8988T (cell line): ENCODE data around the gene GID8.

Source experiments
- DNase-seq: peaks from one replicate; pipeline ENCODE4 v3.0.0; 2011

GID8 gene

DNA sequence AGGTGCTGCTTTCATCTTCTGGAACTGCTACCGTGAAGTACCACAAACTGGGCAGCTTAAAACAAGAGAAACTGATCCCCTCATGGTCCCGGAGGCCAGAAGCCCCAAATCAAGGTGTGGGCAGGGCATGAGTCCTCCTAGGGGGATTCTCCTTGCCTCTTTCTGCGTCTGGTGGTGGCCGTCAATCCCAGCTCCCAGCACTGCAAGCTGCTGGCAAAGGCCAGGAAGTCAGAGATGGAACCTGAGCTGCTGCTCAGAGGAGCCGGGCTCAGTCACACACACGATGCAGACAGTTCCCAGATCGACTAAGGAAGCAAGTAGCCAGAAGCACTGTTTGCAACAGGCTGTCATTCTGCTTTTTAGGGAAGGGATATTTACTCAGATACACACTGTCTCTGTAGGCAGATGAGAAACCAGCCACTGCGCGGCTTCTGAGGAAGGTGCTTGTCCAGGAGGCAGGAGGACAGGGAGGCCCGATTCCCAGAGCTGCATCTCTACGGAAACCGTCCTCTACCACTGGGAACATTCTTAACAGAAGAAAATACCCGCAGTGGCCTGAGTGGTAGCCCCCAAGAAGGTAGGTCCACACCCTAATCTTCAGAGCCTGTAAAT, 53.4 kb downstream of the GID8 start:
- DNase-seq: no peak

GRCh38 chr20:62991863-62992262, 53.9 kb downstream of the GID8 start:
- DNase-seq: no peak

DNA sequence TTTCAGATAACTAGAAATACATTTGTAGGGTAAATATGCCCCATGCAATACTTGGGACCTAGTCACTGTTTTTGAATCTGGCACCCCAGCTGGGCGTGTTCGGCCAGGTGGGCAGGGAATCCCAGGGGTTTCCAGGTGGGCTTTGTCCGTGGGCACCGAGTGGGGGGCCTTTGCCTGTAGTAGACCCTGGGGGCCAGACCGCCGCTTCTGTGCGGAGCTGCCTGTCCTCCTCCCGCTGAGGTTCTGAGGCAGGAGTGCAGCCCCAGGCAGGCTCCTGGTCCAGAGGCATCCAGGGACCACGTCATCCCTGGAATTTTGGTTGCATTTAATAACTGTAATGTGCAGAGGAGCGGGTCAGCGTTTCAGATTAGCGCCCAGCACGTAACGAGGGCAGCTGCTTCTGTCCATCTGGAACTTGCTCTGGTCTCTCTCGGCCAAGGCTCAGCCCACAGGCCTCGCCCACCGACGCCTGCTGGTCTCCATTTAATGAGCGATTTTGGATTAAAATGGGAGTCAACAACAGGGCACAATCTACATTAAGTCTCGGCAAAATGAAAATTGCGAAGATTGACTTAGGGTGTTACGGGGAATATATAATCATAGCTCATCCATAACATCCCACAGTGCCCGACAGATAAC, 56.0 kb downstream of the GID8 start:
- DNase-seq: no peak

DNA sequence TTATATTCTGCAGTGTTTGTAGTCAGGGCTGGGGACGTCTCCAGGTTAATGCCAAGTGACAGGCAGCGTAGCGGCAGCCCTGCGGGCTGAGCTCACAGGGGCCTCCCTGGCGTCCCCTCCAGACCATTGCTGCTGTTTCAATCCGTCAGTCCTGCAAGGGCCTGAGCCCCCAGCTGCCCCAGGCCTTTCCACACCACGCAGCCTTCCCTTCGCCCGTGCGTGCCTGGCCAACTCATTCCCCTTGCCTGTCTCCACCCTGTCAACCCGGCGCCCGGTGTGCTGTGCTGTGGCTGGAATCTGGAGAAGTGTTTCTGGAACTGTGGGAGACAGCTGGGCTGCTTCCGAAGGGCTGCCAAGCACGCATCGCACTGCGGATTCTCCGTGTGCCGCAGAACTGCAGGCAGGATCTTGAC, 56.9 kb downstream of the GID8 start:
- DNase-seq: no peak

GRCh38 chr20:62995481-62995880, 57.5 kb downstream of the GID8 start:
- DNase-seq: no peak

GRCh38 chr20:62995898-62996595, 58.1 kb downstream of the GID8 start:
- DNase-seq: no peak

GRCh38 chr20:62996596-62996982, 58.6 kb downstream of the GID8 start:
- DNase-seq: no peak

DNA sequence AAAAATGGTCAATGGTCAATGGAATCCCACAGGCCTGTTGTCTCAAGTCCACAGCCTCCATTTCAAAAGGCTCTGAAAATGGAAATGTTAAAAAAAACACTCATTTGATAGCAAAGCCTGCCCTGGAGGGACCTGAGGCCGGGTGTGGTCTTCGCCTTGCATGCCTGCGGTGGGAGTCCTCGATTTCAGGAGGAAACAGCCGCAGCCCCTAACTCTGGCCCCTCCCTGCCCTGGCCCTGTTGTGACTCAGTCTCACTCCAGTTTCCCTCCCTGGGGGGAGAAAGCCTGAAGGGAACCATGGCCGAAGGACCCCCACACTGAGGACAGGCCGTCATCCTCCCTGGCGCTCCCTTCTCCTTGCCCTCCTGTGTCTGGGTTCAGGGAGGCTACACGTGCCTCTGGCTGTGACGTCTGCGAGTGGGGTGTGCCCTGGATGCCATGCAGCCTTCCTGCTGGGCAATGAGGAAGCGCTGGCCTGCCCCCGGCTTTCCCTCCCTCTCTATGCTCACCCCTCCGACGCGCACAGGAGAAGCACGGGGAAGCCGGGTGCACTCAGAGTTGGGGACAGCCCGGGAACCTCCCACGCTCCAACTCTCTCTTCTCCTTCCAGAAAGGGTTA, 59.6 kb downstream of the GID8 start:
- DNase-seq: no peak
